ENCODE data around the gene MAU2.

Gene MAU2

DNA sequence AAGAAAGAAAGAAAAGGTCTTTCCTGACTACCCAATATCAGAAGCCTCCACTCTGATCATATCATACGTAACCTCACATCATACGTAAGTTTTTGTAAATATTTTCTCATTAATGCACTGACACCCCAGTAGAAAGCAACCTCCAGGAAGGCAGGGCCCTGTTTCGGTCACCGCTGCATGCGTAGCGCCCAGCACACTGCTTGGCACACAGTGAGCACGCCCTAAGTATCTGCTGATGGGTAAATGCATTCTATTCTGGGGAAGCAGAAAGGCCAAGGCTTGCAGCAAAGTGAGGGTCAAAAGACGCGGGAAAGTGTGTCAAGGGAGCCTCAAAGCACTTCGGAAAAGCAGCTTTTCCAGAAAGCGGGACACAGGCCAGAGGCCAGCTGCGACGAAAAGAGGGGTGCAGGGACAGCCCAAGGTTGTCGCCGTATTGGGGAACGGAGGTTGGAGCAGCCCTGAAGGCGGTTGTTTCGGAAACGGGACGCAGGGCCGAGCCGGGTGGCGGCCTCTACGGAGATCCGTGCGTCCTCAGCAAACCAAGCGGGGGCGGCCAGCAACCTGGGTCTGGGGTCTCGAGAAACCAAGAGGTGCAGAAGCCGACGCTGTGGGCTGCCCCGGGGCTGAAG lies 783 bp upstream of the MAU2 start:
- no peak for DNase-seq (ENCODE audit: low read depth, low spot score)
- H3K4me3 ChIP-seq (ENCODE audit: low read depth, low read length) = peak overlapping the region; percentile 99
- in situ Hi-C loops (cut with HindIII; ENCODE audit: low sequenced_read_pairs) = no loop called here
- TF ChIP-seq, protein P1, sequence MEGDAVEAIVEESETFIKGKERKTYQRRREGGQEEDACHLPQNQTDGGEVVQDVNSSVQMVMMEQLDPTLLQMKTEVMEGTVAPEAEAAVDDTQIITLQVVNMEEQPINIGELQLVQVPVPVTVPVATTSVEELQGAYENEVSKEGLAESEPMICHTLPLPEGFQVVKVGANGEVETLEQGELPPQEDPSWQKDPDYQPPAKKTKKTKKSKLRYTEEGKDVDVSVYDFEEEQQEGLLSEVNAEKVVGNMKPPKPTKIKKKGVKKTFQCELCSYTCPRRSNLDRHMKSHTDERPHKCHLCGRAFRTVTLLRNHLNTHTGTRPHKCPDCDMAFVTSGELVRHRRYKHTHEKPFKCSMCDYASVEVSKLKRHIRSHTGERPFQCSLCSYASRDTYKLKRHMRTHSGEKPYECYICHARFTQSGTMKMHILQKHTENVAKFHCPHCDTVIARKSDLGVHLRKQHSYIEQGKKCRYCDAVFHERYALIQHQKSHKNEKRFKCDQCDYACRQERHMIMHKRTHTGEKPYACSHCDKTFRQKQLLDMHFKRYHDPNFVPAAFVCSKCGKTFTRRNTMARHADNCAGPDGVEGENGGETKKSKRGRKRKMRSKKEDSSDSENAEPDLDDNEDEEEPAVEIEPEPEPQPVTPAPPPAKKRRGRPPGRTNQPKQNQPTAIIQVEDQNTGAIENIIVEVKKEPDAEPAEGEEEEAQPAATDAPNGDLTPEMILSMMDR (IDR thresholded peaks at IDR 0.05; ENCODE audit: low read depth, low read length) = no peak

DNA sequence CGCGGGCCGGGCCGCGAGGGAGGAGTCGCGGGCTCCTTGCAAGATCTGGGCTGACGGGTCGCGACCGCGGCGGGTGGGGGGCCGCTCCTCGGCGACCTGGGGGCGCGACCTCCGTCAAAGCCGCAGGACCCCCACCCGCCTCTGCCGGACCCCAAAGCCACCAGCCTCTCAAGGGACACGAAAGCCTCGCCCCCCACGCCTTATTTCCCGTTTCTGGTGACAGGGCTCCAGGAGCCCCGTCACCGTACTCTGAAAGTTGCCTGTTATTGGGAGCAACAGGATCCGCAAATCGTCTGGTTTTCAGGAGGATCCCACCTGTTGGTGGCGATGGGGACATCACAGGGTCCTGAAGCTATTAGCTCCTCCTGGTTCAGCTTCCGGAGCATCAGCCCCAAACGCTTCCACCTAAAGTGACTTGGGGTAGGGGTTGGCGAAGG lies 530 bp downstream of the MAU2 start:
- no peak for DNase-seq (ENCODE audit: low read depth, low spot score)
- in situ Hi-C loops (cut with HindIII; ENCODE audit: low sequenced_read_pairs) = no loop called here
- peak overlapping the region; percentile 99 for H3K4me3 ChIP-seq (ENCODE audit: low read depth, low read length)
- TF ChIP-seq, protein P1 (IDR thresholded peaks at IDR 0.05; ENCODE audit: low read depth, low read length) = no peak

DNA sequence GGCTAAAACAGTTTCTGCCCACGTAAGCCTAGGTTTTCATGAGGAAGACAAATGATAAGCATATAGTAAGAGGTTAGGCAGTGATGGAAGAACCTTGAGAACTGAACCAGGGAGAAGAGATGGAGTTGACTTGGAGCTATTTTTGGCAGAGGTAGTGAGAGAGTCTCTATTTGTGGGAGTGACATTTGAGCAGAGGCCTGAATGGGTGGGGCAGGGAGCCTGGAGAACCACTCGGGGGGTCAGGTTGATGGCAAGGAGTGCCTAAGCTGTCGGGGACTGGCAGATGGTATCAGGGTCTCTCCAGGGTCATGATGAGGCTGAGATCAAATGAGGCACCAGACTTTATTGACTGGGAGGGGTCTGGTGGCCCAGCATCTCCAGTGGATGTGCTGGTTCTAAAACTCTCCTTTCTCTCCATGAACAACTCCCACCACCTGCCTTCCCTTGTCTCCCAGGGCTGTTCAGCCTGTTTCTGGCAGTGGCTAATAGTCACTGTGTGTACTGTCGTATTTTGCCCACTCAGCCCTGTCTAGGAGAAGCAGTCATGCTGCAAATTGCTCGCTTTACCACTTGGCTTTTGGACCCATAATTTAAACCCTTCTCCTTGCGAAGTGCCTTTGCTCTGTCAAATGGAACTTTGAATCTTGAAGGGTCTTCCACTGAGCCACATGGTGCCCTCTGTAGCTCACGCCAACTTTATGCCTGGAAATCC lies 3.6 kb downstream of the MAU2 start:
- TF ChIP-seq, protein P1 (IDR thresholded peaks at IDR 0.05; ENCODE audit: low read depth, low read length) = no peak
- H3K4me3 ChIP-seq (ENCODE audit: low read depth, low read length) = no peak overlapping the region
- no peak for DNase-seq (ENCODE audit: low read depth, low spot score)
- in situ Hi-C loops (cut with HindIII; ENCODE audit: low sequenced_read_pairs) = no loop called here

DNA sequence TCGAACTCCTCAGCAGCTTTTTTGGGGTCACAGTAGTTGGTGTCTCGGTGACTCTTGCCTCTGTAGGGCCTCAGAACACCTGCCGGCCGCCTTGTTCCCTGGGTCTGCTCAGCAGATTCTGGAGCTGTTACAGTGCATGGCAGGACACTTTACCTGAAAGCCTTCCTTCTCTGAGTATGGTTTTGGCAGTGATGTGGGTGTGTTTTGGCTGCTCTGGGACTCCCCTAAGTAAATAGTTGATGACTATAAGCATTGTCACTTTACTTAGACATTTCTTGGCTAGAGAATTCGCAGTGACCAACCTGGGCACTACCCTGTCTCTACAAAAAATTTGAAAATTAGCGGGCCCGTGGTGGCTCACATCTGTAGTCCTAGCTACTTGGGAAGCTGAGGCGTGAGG lies 7.0 kb downstream of the MAU2 start:
- no peak overlapping the region for H3K4me3 ChIP-seq (ENCODE audit: low read depth, low read length)
- no peak for DNase-seq (ENCODE audit: low read depth, low spot score)
- TF ChIP-seq, protein P1 (IDR thresholded peaks at IDR 0.05; ENCODE audit: low read depth, low read length) = no peak
- in situ Hi-C loops (cut with HindIII; ENCODE audit: low sequenced_read_pairs) = no loop called here

DNA sequence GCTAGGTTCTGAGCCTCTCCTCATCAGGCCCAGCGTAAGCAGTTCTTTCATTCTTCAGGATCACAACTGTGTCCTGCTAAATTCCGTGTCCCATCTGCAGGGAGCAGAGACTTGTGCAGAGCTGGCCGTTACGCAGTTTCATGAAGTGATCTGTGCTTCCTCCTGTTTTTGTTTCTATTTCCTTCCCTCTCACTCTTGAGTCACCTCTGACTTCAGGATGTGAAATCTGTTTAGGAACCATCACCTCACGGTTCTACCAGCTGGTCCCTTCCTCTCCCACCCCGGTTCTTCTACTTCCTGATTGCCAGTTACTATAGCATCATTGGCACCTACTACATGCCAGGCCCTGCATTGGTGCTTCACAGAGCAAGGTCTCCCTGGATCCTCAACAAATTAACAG lies 8.5 kb downstream of the MAU2 start:
- DNase-seq (ENCODE audit: low read depth, low spot score) = no peak
- in situ Hi-C loops (cut with HindIII; ENCODE audit: low sequenced_read_pairs) = no loop called here
- TF ChIP-seq, protein P1 (IDR thresholded peaks at IDR 0.05; ENCODE audit: low read depth, low read length) = no peak
- no peak overlapping the region for H3K4me3 ChIP-seq (ENCODE audit: low read depth, low read length)

DNA sequence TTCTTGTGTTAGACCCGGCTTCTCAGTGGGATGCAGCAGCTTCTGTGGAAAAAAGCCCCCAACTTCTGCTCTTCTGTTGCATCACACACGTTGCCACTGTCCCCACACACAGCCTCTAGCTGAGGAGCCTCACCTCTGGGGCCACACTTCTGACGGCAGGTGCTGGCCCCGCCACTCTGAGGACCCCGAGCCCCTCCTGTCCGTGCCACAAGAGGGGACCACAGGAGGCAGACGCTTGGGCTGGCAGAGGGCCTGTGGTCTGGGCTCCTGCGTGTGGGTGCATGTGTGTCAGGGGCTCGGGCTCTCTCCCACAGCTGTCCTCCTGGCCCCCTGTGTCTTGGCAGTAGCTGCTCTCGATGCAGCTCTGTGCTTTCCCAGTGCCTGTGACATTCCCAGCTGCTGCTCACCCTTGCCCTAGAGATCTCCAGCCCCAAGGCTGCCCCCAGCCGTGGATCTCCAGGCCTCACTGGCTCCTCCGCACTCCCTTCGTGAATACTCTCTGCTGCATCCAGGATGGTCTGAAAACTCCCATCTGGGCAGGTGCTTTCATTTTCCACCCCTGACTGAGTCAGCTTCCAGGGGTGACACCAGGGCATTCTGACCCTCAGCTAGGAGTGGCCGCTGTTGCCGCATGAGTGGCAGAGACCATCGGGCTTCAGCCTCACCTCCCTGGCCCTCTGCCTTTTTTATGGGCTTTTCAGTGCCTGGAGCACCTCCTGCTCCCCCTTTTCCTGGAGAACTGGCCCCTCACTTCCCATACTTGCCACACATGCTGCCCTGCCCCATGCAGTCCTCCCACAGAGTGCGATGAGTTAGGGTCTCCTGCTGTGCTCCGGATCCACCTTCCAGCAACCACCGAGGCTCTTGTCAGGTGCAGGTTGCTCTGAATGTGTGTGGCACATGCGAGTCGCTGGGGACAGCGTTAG lies 13.7 kb downstream of the MAU2 start:
- no peak overlapping the region for H3K4me3 ChIP-seq (ENCODE audit: low read depth, low read length)
- DNase-seq (ENCODE audit: low read depth, low spot score) = no peak
- TF ChIP-seq, protein P1 (IDR thresholded peaks at IDR 0.05; ENCODE audit: low read depth, low read length) = no peak
- in situ Hi-C loops (cut with HindIII; ENCODE audit: low sequenced_read_pairs) = no loop called here
